ENCODE data around the gene TJP3. TPM values are rescaled to one million over a fixed set of nuclear protein-coding genes. Genes with fewer than 3 reads are reported as not detected.

Gene TJP3
- total and polyA plus RNA-seq, 3 donors from 2014 or later, result 37.2 to 125 (median 81.1) TPM

DNA sequence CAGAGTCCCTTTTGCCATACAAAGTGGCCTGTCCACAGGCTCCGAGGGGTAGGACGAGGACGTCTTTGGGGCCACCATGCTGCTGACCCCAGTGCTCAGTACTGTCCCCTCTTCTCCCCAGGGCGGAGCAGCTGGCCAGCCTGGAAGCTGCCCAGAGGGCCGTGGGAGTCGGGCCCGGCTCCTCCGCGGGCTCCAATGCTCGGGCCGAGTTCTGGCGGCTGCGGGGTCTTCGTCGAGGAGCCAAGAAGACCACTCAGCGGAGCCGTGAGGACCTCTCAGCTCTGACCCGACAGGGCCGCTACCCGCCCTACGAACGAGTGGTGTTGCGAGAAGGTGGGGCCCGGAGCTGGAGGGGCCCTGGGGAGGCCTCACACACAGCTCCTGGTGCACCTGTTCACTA is 32.2 kb downstream of the TJP3 start:
- intact Hi-C loops (cut with DNase I; ENCODE audit: low total_unique reads), result no loop called here
- Histone ChIP-seq H3K4me3 (no peak overlapping the region), H3K27me3 (no peaks in the 10 kb centered on the region), H3K27ac (no peak overlapping the region), H3K9me3 (no peaks in the 10 kb centered on the region), H3K36me3 (ENCODE audit: low read depth, missing control alignments) (no peaks in the 10 kb centered on the region), H3K4me1 (no peaks in the 10 kb centered on the region)
- no peak for TF ChIP-seq POLR2A (IDR thresholded peaks at IDR 0.05)
- TF ChIP-seq, protein P1, sequence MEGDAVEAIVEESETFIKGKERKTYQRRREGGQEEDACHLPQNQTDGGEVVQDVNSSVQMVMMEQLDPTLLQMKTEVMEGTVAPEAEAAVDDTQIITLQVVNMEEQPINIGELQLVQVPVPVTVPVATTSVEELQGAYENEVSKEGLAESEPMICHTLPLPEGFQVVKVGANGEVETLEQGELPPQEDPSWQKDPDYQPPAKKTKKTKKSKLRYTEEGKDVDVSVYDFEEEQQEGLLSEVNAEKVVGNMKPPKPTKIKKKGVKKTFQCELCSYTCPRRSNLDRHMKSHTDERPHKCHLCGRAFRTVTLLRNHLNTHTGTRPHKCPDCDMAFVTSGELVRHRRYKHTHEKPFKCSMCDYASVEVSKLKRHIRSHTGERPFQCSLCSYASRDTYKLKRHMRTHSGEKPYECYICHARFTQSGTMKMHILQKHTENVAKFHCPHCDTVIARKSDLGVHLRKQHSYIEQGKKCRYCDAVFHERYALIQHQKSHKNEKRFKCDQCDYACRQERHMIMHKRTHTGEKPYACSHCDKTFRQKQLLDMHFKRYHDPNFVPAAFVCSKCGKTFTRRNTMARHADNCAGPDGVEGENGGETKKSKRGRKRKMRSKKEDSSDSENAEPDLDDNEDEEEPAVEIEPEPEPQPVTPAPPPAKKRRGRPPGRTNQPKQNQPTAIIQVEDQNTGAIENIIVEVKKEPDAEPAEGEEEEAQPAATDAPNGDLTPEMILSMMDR (IDR thresholded peaks at IDR 0.05), result no peak
- no peak for DNase-seq
- WGBS, 2 donors, result 87 to 88% methylated on average over 11 to 24 of the region's 24 CpGs

GRCh38 chr19:3743486-3743885 is 35.3 kb downstream of the TJP3 start:
- Histone ChIP-seq H3K4me3 (no peak overlapping the region), H3K9me3 (no peaks in the 10 kb centered on the region), H3K4me1 (no peaks in the 10 kb centered on the region), H3K27me3 (no peaks in the 10 kb centered on the region), H3K27ac (no peak overlapping the region), H3K36me3 (ENCODE audit: low read depth, missing control alignments) (no peaks in the 10 kb centered on the region)
- no peak for TF ChIP-seq POLR2A (IDR thresholded peaks at IDR 0.05)
- TF ChIP-seq, protein P1 (IDR thresholded peaks at IDR 0.05), result no peak
- DNase-seq, result no peak
- intact Hi-C loops (cut with DNase I; ENCODE audit: low total_unique reads), result no loop called here
- WGBS, 2 donors, result 94 to 95% methylated on average over 2 of the region's 2 CpGs

GRCh38 chr19:3745363-3746045 is 37.3 kb downstream of the TJP3 start:
- H3K36me3 ChIP-seq (ENCODE audit: low read depth, missing control alignments), result no peaks in the 10 kb centered on the region
- intact Hi-C loops (cut with DNase I; ENCODE audit: low total_unique reads), result no loop called here
- H3K9me3 ChIP-seq, result no peaks in the 10 kb centered on the region
- no peak for TF ChIP-seq POLR2A (IDR thresholded peaks at IDR 0.05)
- TF ChIP-seq, protein P1 (IDR thresholded peaks at IDR 0.05), result no peak
- WGBS, 2 donors, result 69 to 92% methylated on average over 8 of the region's 8 CpGs
- H3K4me1 ChIP-seq, result no peaks in the 10 kb centered on the region
- no peak overlapping the region for H3K27ac ChIP-seq
- no peak for DNase-seq
- no peaks in the 10 kb centered on the region for H3K27me3 ChIP-seq
- no peak overlapping the region for H3K4me3 ChIP-seq

GRCh38 chr19:3746371-3747056 is 38.3 kb downstream of the TJP3 start:
- no peak for TF ChIP-seq POLR2A (IDR thresholded peaks at IDR 0.05)
- TF ChIP-seq, protein P1 (IDR thresholded peaks at IDR 0.05), result no peak
- WGBS, 2 donors, result 53 to 66% methylated on average over 23 to 31 of the region's 31 CpGs
- Histone ChIP-seq H3K9me3 (no peaks in the 10 kb centered on the region), H3K36me3 (ENCODE audit: low read depth, missing control alignments) (no peaks in the 10 kb centered on the region), H3K27ac (no peak overlapping the region), H3K4me3 (no peak overlapping the region), H3K27me3 (no peaks in the 10 kb centered on the region), H3K4me1 (no peaks in the 10 kb centered on the region)
- intact Hi-C loops (cut with DNase I; ENCODE audit: low total_unique reads), result no loop called here
- DNase-seq, result no peak
